Thyroid gland (tissue), 4 donors: ENCODE measurements around the gene WNT3A. TPM values are rescaled to one million over a fixed set of nuclear protein-coding genes. Genes with fewer than 3 reads are reported as not detected.

Source experiments
- DNase-seq, 2 donors: peaks; one replicate each; pipeline ENCODE4 v3.0.0-alpha.2; 2019
- H3K27ac ChIP-seq, 3 donors: fragments of 200-600 bp; sonication (generic); 1 replicate in 2 of 3; 2 replicates in 1 of 3; pipeline ENCODE4 v1.5.1; 2016 to 2019; ENCODE audit warnings: mild to moderate bottlenecking in 1 of 3, moderate library complexity in 1 of 3
- H3K27me3 ChIP-seq: fragments of 200-600 bp; sonication (generic); one replicate; pipeline ENCODE4 v1.5.1; 2019
- H3K36me3 ChIP-seq, 2 donors: fragments of 200-600 bp; sonication (generic); one replicate each; pipeline ENCODE4 v1.5.1; 2016 to 2019
- H3K4me1 ChIP-seq, 2 donors: fragments of 200-600 bp; sonication (generic); one replicate each; pipeline ENCODE4 v1.5.1; 2017 to 2019
- H3K4me3 ChIP-seq, 3 donors: fragments of 200-600 bp; sonication (generic); replicated peaks in 1 of 3; 1 replicate in 2 of 3; 2 replicates in 1 of 3; pipeline ENCODE4 v1.5.1; 2016; ENCODE audit warnings: mild to moderate bottlenecking in 1 of 3
- H3K9me3 ChIP-seq: fragments of 200-600 bp; sonication (generic); one replicate; pipeline ENCODE4 v1.5.1; 2017
- CTCF ChIP-seq, 6 experiments: fragments of 200-600 bp in 3 of 6; fragments of 450-650 bp in 3 of 6; sonication (generic) in 3 of 6; IDR thresholded peaks; one replicate each; pipeline ENCODE4 v1.5.1; 2016 to 2019; ENCODE audit warnings: antibody characterized with exemption in 6 of 6, mild to moderate bottlenecking in 2 of 6, inconsistent platforms in 1 of 6, moderate library complexity in 1 of 6
- POLR2A ChIP-seq, 2 donors: fragments of 450-650 bp; IDR thresholded peaks; one replicate each; pipeline ENCODE4 v1.6.1; 2017; ENCODE audit warnings: antibody characterized with exemption in 2 of 2, mild to moderate bottlenecking in 2 of 2, moderate library complexity in 1 of 2
- WGBS, 2 donors: methylation state at CpG; one replicate each; pipeline ENCODE4 v1.1.5; 2017; 5-methylcytosine and 5-hydroxymethylcytosine counted together
- intact Hi-C: fragments of 100-400 bp; cut with DNase I; formaldehyde crosslinking; loops from one replicate; pipeline ENCODE4 v1.15.1; 2023
- total RNA-seq, 4 donors: library from RNA; depleted of rRNA; stranded (reverse); fragments of >200 nt; gene quantifications; one replicate each; pipeline ENCODE4 v1.2.3, GENCODE V29; 2016

Gene WNT3A
- total RNA-seq, 4 donors from 2014 or later, result not detected

- Histone ChIP-seq H3K4me1 (peaks cover 0 to 6% of the 10 kb centered on the region in 2 donors), H3K9me3 (no peaks in the 10 kb centered on the region), H3K4me3 (no peak overlapping the region), H3K36me3 (no peaks in the 10 kb centered on the region), H3K27me3 (no peaks in the 10 kb centered on the region), H3K27ac (no peak overlapping the region)
- TF ChIP-seq CTCF (IDR thresholded peaks at IDR 0.05) (no peak), POLR2A (IDR thresholded peaks at IDR 0.05) (no peak)
- 89 to 96% methylated on average over 2 of the region's 2 CpGs for WGBS, 2 donors
- intact Hi-C loops, result no loop called here
- DNase-seq, result no peak
These were observed 26.6 kb downstream of the WNT3A start for GRCh38 chr1:228033376-228033775.

GRCh38 chr1:228034954-228035837 is 28.4 kb downstream of the WNT3A start:
- no peaks in the 10 kb centered on the region for H3K9me3 ChIP-seq
- peaks cover 0 to 6% of the 10 kb centered on the region in 2 donors for H3K4me1 ChIP-seq
- H3K36me3 ChIP-seq, result no peaks in the 10 kb centered on the region
- DNase-seq, result no peak
- no peak for TF ChIP-seq CTCF (IDR thresholded peaks at IDR 0.05)
- no peak for TF ChIP-seq POLR2A (IDR thresholded peaks at IDR 0.05)
- no peak overlapping the region for H3K27ac ChIP-seq
- H3K27me3 ChIP-seq, result no peaks in the 10 kb centered on the region
- 92 to 94% methylated on average over 11 to 16 of the region's 16 CpGs for WGBS, 2 donors
- H3K4me3 ChIP-seq, result no peak overlapping the region
- intact Hi-C loops, result no loop called here

- H3K27me3 ChIP-seq, result no peaks in the 10 kb centered on the region
- DNase-seq, result no peak
- intact Hi-C loops, result no loop called here
- H3K27ac ChIP-seq, result no peak overlapping the region
- no peak overlapping the region for H3K4me3 ChIP-seq
- WGBS, 2 donors, result 87 to 100% methylated on average over 2 to 5 of the region's 5 CpGs
- no peaks in the 10 kb centered on the region for H3K9me3 ChIP-seq
- H3K4me1 ChIP-seq, result peaks cover 0 to 6% of the 10 kb centered on the region in 2 donors
- no peak for TF ChIP-seq CTCF (IDR thresholded peaks at IDR 0.05)
- TF ChIP-seq POLR2A (IDR thresholded peaks at IDR 0.05), result no peak
- no peaks in the 10 kb centered on the region for H3K36me3 ChIP-seq
These were observed 29.0 kb downstream of the WNT3A start for GRCh38 chr1:228035844-228036243.

- Histone ChIP-seq H3K4me1 (peaks cover 0 to 6% of the 10 kb centered on the region in 2 donors), H3K27me3 (no peaks in the 10 kb centered on the region), H3K36me3 (no peaks in the 10 kb centered on the region), H3K4me3 (no peak overlapping the region), H3K27ac (no peak overlapping the region), H3K9me3 (no peaks in the 10 kb centered on the region)
- TF ChIP-seq POLR2A (IDR thresholded peaks at IDR 0.05), result no peak
- no peak for TF ChIP-seq CTCF (IDR thresholded peaks at IDR 0.05)
- DNase-seq, result no peak
- intact Hi-C loops, result no loop called here
- WGBS, 2 donors, result 80 to 81% methylated on average over 5 to 8 of the region's 8 CpGs
These were observed 30.0 kb downstream of the WNT3A start for GRCh38 chr1:228036701-228037231.
